ENCODE results near the gene SETBP1. TPM values are rescaled to one million over a fixed set of nuclear protein-coding genes. Genes with fewer than 3 reads are reported as not detected.

The SETBP1 gene
- total RNA-seq, 2 experiments from 2014 or later: 6.4 to 6.7 TPM

GRCh38 chr18:44866103-44866502 lies 185.4 kb downstream of the SETBP1 start:
- no peak for DNase-seq
- no peaks in the 10 kb centered on the region for H3K9me3 Mint-ChIP-seq
- ChIA-PET POLR2A (no interaction called here), CTCF (no interaction called here)
- H3K4me1 Mint-ChIP-seq (ENCODE audit: low read depth): no peaks in the 10 kb centered on the region
- H3K36me3 Mint-ChIP-seq: no peaks in the 10 kb centered on the region
- no peak overlapping the region for H3K4me3 Mint-ChIP-seq
- no peak overlapping the region for H3K27ac Mint-ChIP-seq
- peaks cover 4% of the 10 kb centered on the region for H3K27me3 Mint-ChIP-seq
- intact Hi-C loops (cut with micrococcal nuclease): no loop called here

DNA sequence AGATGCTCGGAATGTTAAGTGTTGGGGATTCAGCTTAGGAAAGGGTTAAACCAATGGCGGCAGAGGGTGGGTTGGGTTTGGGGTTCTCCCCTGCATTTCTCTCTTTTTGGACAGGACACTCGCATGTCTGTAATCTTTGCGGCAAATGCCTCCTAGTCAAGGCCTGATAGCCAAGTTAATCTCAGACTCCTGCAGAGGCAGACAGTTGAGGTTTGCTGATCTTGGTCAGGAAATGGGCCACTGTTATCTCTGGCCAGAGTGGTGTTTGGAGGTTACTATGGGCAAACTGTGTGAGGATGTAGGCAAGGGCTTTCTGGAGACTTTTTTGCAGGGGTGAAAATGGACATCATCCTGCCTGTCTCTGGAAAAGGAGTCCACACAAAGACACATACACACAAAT lies 188.8 kb downstream of the SETBP1 start:
- CTCF ChIA-PET: no interaction called here
- Mint-ChIP-seq H3K4me1 (ENCODE audit: low read depth) (peaks cover 4% of the 10 kb centered on the region), H3K27me3 (peaks cover 8% of the 10 kb centered on the region), H3K27ac (no peak overlapping the region), H3K4me3 (no peak overlapping the region), H3K9me3 (no peaks in the 10 kb centered on the region), H3K36me3 (no peaks in the 10 kb centered on the region)
- DNase-seq: no peak
- intact Hi-C loops (cut with micrococcal nuclease): no loop called here
- POLR2A ChIA-PET: no interaction called here

- intact Hi-C loops (cut with micrococcal nuclease): no loop called here
- no peak overlapping the region for H3K27ac Mint-ChIP-seq
- no peak overlapping the region for H3K4me3 Mint-ChIP-seq
- H3K4me1 Mint-ChIP-seq (ENCODE audit: low read depth): peaks cover 4% of the 10 kb centered on the region
- peaks cover 11% of the 10 kb centered on the region for H3K27me3 Mint-ChIP-seq
- ChIA-PET POLR2A (no interaction called here), CTCF (no interaction called here)
- no peaks in the 10 kb centered on the region for H3K36me3 Mint-ChIP-seq
- no peak for DNase-seq
- H3K9me3 Mint-ChIP-seq: no peaks in the 10 kb centered on the region
These were observed 190.2 kb downstream of the SETBP1 start for GRCh38 chr18:44870631-44871502.

GRCh38 chr18:44871771-44872170 lies 191.1 kb downstream of the SETBP1 start:
- DNase-seq: no peak
- Mint-ChIP-seq H3K4me1 (ENCODE audit: low read depth) (peaks cover 4% of the 10 kb centered on the region), H3K4me3 (no peak overlapping the region), H3K27ac (no peak overlapping the region), H3K36me3 (no peaks in the 10 kb centered on the region), H3K9me3 (no peaks in the 10 kb centered on the region), H3K27me3 (peaks cover 9% of the 10 kb centered on the region)
- ChIA-PET POLR2A (no interaction called here), CTCF (no interaction called here)
- intact Hi-C loops (cut with micrococcal nuclease): no loop called here

GRCh38 chr18:44876024-44876423 lies 195.3 kb downstream of the SETBP1 start:
- Mint-ChIP-seq H3K27me3 (peaks cover 9% of the 10 kb centered on the region), H3K4me1 (ENCODE audit: low read depth) (peaks cover 6% of the 10 kb centered on the region), H3K27ac (no peak overlapping the region), H3K4me3 (no peak overlapping the region), H3K9me3 (no peaks in the 10 kb centered on the region), H3K36me3 (no peaks in the 10 kb centered on the region)
- ChIA-PET POLR2A (no interaction called here), CTCF (no interaction called here)
- DNase-seq: no peak
- intact Hi-C loops (cut with micrococcal nuclease): no loop called here

DNA sequence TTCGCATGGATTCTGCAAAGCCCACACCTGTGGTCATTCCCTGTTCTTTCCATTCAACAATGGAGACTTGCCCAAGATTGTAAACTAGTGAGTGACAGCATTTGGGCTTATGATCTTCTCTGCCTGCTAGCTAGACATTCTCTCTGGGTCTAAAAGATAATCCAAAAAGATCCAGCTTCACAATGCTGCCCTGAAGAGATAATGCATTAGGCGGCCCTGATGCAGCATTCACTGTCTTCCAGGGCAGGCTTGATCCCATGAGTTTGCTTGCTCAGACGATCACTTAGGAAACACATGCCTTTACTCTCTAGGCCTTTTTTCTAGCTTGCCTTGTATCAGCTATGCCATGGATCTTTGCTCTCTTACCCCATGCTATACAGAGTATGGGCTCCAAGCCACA lies 196.1 kb downstream of the SETBP1 start:
- no peak for DNase-seq
- Mint-ChIP-seq H3K27me3 (peaks cover 9% of the 10 kb centered on the region), H3K4me3 (no peak overlapping the region), H3K27ac (no peak overlapping the region), H3K9me3 (no peaks in the 10 kb centered on the region), H3K4me1 (ENCODE audit: low read depth) (peaks cover 2% of the 10 kb centered on the region), H3K36me3 (no peaks in the 10 kb centered on the region)
- ChIA-PET CTCF (no interaction called here), POLR2A (no interaction called here)
- intact Hi-C loops (cut with micrococcal nuclease): no loop called here

DNA sequence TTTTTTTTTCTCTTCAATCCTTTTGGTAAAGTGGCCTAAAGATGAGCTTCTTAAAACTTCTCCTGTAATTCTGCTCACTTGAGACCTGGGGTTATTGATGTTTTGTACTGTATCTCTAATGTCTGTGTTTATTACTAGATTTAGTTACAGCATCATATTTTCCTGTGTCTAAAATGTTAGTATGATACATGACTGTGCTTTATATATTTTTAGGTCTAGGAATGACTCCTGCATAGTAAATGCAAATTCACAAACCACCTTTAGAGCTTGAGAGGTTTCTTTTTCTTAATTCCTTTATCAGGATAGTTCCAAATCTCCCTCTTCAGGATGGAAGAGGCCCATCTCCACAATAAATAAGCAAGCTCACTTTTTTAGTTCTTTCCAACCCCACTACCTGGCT lies 197.6 kb downstream of the SETBP1 start:
- Mint-ChIP-seq H3K4me3 (no peak overlapping the region), H3K4me1 (ENCODE audit: low read depth) (peaks cover 2% of the 10 kb centered on the region), H3K36me3 (no peaks in the 10 kb centered on the region), H3K9me3 (no peaks in the 10 kb centered on the region), H3K27me3 (peaks cover 10% of the 10 kb centered on the region), H3K27ac (no peak overlapping the region)
- intact Hi-C loops (cut with micrococcal nuclease): no loop called here
- ChIA-PET POLR2A (interaction anchor here (0.9 kb wide), 1 partner anchor 15 kb away, joined by 3 read pairs; no protein-coding TSS in a partner anchor), CTCF (interaction anchor here (0.8 to 1.7 kb wide), 2 partner anchors 9 to 10 kb away, joined by 3 to 4 read pairs; no protein-coding TSS in a partner anchor)
- DNase-seq: no peak

DNA sequence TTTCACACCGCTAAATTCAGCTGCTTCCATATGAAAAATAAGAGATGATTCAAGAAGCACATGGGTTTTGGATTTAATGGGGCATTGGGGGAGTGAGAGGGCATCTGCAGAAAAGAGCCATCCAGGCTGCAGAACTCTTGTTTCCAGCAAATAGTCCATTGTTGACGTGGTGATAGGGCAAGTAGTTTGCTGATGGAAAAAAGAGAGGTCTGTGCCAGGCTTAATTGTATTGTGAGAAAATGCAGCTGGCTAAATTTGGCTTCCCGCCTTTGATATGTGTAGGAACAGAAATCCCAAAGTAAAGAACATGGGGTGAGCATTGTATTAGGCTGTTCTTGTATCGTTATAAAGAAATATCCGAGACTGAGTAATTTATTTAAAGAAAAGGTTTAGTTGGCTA lies 199.5 kb downstream of the SETBP1 start:
- H3K27me3 Mint-ChIP-seq: peaks cover 3% of the 10 kb centered on the region
- no peak overlapping the region for H3K27ac Mint-ChIP-seq
- H3K4me1 Mint-ChIP-seq (ENCODE audit: low read depth): peaks cover 2% of the 10 kb centered on the region
- no peak for DNase-seq
- intact Hi-C loops (cut with micrococcal nuclease): no loop called here
- ChIA-PET POLR2A (no interaction called here), CTCF (no interaction called here)
- no peak overlapping the region for H3K4me3 Mint-ChIP-seq
- H3K9me3 Mint-ChIP-seq: no peaks in the 10 kb centered on the region
- no peaks in the 10 kb centered on the region for H3K36me3 Mint-ChIP-seq

- ChIA-PET POLR2A (no interaction called here), CTCF (interaction anchor here (1.1 kb wide), 1 partner anchor 203 kb away, joined by 3 read pairs; no protein-coding TSS in a partner anchor)
- Mint-ChIP-seq H3K4me3 (no peak overlapping the region), H3K4me1 (ENCODE audit: low read depth) (peaks cover 2% of the 10 kb centered on the region), H3K27ac (no peak overlapping the region), H3K27me3 (peaks cover 3% of the 10 kb centered on the region), H3K9me3 (no peaks in the 10 kb centered on the region), H3K36me3 (no peaks in the 10 kb centered on the region)
- no peak for DNase-seq
- intact Hi-C loops (cut with micrococcal nuclease): no loop called here
These were observed 200.9 kb downstream of the SETBP1 start for GRCh38 chr18:44881461-44882162.

GRCh38 chr18:44882163-44882868 lies 201.6 kb downstream of the SETBP1 start:
- DNase-seq: no peak
- intact Hi-C loops (cut with micrococcal nuclease): no loop called here
- Mint-ChIP-seq H3K36me3 (no peaks in the 10 kb centered on the region), H3K4me1 (ENCODE audit: low read depth) (peaks cover 8% of the 10 kb centered on the region), H3K9me3 (no peaks in the 10 kb centered on the region), H3K4me3 (no peak overlapping the region), H3K27me3 (peaks cover 3% of the 10 kb centered on the region), H3K27ac (no peak overlapping the region)
- POLR2A ChIA-PET: no interaction called here
- CTCF ChIA-PET: interaction anchor here (1.1 kb wide), 1 partner anchor 203 kb away, joined by 3 read pairs; no protein-coding TSS in a partner anchor

DNA sequence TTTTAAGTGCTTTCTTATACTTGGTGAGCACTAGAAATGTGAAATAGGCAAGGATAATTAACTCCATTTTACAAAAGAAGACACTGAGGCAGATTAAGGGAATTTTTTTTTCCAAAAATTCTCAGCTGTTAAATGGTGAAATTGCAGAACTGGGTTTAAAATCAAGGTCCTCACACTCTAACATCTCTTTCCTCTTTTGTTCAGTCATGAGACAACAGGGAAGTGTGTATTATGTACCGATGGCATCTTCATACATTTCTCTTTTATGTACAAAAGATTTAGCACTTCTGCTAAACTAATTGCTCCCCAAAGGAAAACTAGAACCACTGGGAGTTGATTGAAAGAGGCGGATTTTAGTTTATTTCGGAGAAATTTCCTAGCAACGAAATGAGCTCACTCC lies 203.0 kb downstream of the SETBP1 start:
- peaks cover 15% of the 10 kb centered on the region for H3K4me1 Mint-ChIP-seq (ENCODE audit: low read depth)
- intact Hi-C loops (cut with micrococcal nuclease): no loop called here
- ChIA-PET CTCF (no interaction called here), POLR2A (no interaction called here)
- peaks cover 3% of the 10 kb centered on the region for H3K27me3 Mint-ChIP-seq
- no peaks in the 10 kb centered on the region for H3K9me3 Mint-ChIP-seq
- no peak for DNase-seq
- no peak overlapping the region for H3K4me3 Mint-ChIP-seq
- H3K27ac Mint-ChIP-seq: no peak overlapping the region
- no peaks in the 10 kb centered on the region for H3K36me3 Mint-ChIP-seq

- Mint-ChIP-seq H3K27ac (no peak overlapping the region), H3K4me1 (ENCODE audit: low read depth) (peaks cover 20% of the 10 kb centered on the region), H3K4me3 (no peak overlapping the region), H3K9me3 (no peaks in the 10 kb centered on the region), H3K27me3 (peaks cover 3% of the 10 kb centered on the region), H3K36me3 (no peaks in the 10 kb centered on the region)
- POLR2A ChIA-PET: no interaction called here
- no peak for DNase-seq
- intact Hi-C loops (cut with micrococcal nuclease): no loop called here
- CTCF ChIA-PET: no interaction called here
These were observed 203.7 kb downstream of the SETBP1 start for GRCh38 chr18:44884431-44884830.
